ENCODE data around the gene CR1L. TPM values are rescaled to one million over a fixed set of nuclear protein-coding genes. Genes with fewer than 3 reads are reported as not detected.

Gene CR1L
- total and polyA plus RNA-seq, 9 of the 15 experiments (the other 6 are each of a cell fraction or from before 2014, with no cell fraction given), result 10.1 to 74.8 (median 34.3) TPM

- TF ChIP-seq ZNF121 (CRISPR knock-in tag; conservative IDR thresholded peaks at IDR 0.05) (no peak), PTTG1 (tag; IDR thresholded peaks at IDR 0.05; ENCODE audit: low read depth) (no peak), RBM14 (IDR thresholded peaks at IDR 0.05; ENCODE audit: borderline replicate concordance, insufficient read depth, low read depth, low read length) (no peak), CBX1 (IDR thresholded peaks at IDR 0.05; ENCODE audit: low read depth) (no peak)
Observed at GRCh38 chr1:207754011-207754410, 109.1 kb downstream of the CR1L start (continued).

- POLR2A ChIA-PET, result interaction anchor here (0.8 to 1.6 kb wide), 5 partner anchors 8 to 124 kb away, joined by 3 to 5 read pairs (median 3); no protein-coding TSS in a partner anchor
- peak overlapping the region; percentile 1 to 8; a peak in 3 of 4 replicates for H3K9ac ChIP-seq (ENCODE audit: insufficient read depth in 1 of 2, low read depth in 2 of 2, low read length in 2 of 2)
- peak; percentile 42 for FAIRE-seq
- TF ChIP-seq ZNF586 (CRISPR knock-in tag; conservative IDR thresholded peaks at IDR 0.05) (no peak), NR2C1 (IDR thresholded peaks at IDR 0.05) (no peak), NR2C1 (tag; IDR thresholded peaks at IDR 0.05) (no peak), FOXJ3 (CRISPR knock-in tag; IDR thresholded peaks at IDR 0.05) (no peak), ZC3H4 (CRISPR knock-in tag; IDR thresholded peaks at IDR 0.05; ENCODE audit: borderline replicate concordance) (no peak), ZBTB40 (IDR thresholded peaks at IDR 0.05) (0 out of 2 replicates have a peak, but pooled peaks have one; percentile 17), ZBTB40 (CRISPR knock-in tag; IDR thresholded peaks at IDR 0.05) (no peak), HLTF (IDR thresholded peaks at IDR 0.05) (0 out of 2 replicates have a peak, but pooled peaks have one; percentile 43), MIER1 (IDR thresholded peaks at IDR 0.05; ENCODE audit: low read depth) (peak; percentile 54; the same call in 1 of the 2 replicates)
Observed at GRCh38 chr1:207754974-207755700, 110.2 kb downstream of the CR1L start.

More at GRCh38 chr1:207754974-207755700, 110.2 kb downstream of the CR1L start:
- no peaks in the 10 kb centered on the region for H3K9me1 ChIP-seq (ENCODE audit: control insufficient read depth, insufficient read depth, low read length)
- ATAC-seq (no peak), DNase-seq (ENCODE audit: extremely low read depth in 1 of 4, low spot score in 3 of 4) (no peak)
- H3K27ac ChIP-seq (ENCODE audit: extremely low read depth, low read depth, low read length), result peak overlapping the region; percentile 36; the same call in 2 of the 3 replicates
- CTCF ChIA-PET (ENCODE audit: low intra/inter-chr PET ratio), result no interaction called here
- H3K9me3 ChIP-seq (replicated peaks; ENCODE audit: control insufficient read depth, insufficient read depth, low read depth, low read length), result no peaks in the 10 kb centered on the region
- no peak overlapping the region for H3K4me3 ChIP-seq
- WGBS (ENCODE audit: insufficient coverage, low coverage, missing lambda C conversion rate), result 18% methylated on average over 7 of the region's 7 CpGs
- H4K20me1 ChIP-seq (replicated peaks; ENCODE audit: control insufficient read depth, insufficient read depth, low read length), result peaks cover 33% of the 10 kb centered on the region; the same call in 1 of the 2 replicates
- H3K79me2 ChIP-seq (ENCODE audit: control insufficient read depth, insufficient read depth, low read length), result peaks cover 92% of the 10 kb centered on the region
- peaks cover 52% of the 10 kb centered on the region for H3K36me3 ChIP-seq (ENCODE audit: control insufficient read depth, insufficient read depth, low read length)
- H2AFZ ChIP-seq (ENCODE audit: low read depth, low read length), result no peak overlapping the region
- H3K4me2 ChIP-seq (ENCODE audit: insufficient read depth, low read length), result peak overlapping the region; percentile 95
- H3K27me3 ChIP-seq (ENCODE audit: control insufficient read depth in 2 of 2, insufficient read depth in 2 of 2, low read length in 2 of 2), result no peaks in the 10 kb centered on the region
- H3K4me1 ChIP-seq (replicated peaks in 1 of 2; ENCODE audit: control insufficient read depth in 2 of 2, insufficient read depth in 2 of 2, low read length in 2 of 2), result peaks cover 17 to 29% of the 10 kb centered on the region in 2 experiments
- in situ Hi-C loops (cut with MboI) (no loop called here), intact Hi-C loops (cut with micrococcal nuclease) (loop anchor here (2.0 to 5.0 kb wide), 3 partner anchors 24 to 108 kb away; partner anchors contain the start of gene CR1L)
- BruUV-seq (replicated peaks), result no TSS peak

All from K562 (cell line).